ENCODE data around the gene TREH. TPM values are rescaled to one million over a fixed set of nuclear protein-coding genes. Genes with fewer than 3 reads are reported as not detected.

Gene TREH
- polyA plus RNA-seq, 1 donor from 2014 or later, result 0.12 TPM

GRCh38 chr11:118656563-118657165 is 22.8 kb downstream of the TREH start:
- Histone ChIP-seq H3K9me3 (ENCODE audit: low read length) (no peaks in the 10 kb centered on the region), H4K20me1 (ENCODE audit: insufficient read depth) (no peaks in the 10 kb centered on the region), H3K4me2 (ENCODE audit: low read length) (peak overlapping the region; percentile 56), H3K4me3 (ENCODE audit: low read length) (peak overlapping the region; percentile 55), H3K36me3 (ENCODE audit: insufficient read depth, low read length) (peaks cover 10% of the 10 kb centered on the region), H3K9ac (ENCODE audit: low read length) (peak overlapping the region; percentile 65), H3K27me3 (ENCODE audit: insufficient read depth, low read depth, low read length) (no peaks in the 10 kb centered on the region), H3K9me2 (ENCODE audit: insufficient read depth, low read length) (no peaks in the 10 kb centered on the region), H3K27ac (ENCODE audit: low read length) (peak overlapping the region; percentile 94), H3K79me2 (replicated peaks; ENCODE audit: insufficient read depth, low read length) (no peaks in the 10 kb centered on the region), H2AFZ (ENCODE audit: low read depth, low read length) (no peak overlapping the region), H3F3A (ENCODE audit: insufficient read depth, low read length, poor library complexity, severe bottlenecking) (no peaks in the 10 kb centered on the region)
- TF ChIP-seq POLR2AphosphoS5 (IDR thresholded peaks at IDR 0.05), result no peak
- no peak for TF ChIP-seq TAF1 (IDR thresholded peaks at IDR 0.05; ENCODE audit: low read depth)
- no peak for TF ChIP-seq CTCF (IDR thresholded peaks at IDR 0.05; ENCODE audit: poor library complexity, severe bottlenecking)
- no peak for TF ChIP-seq RAD21 (conservative IDR thresholded peaks at IDR 0.05)
- TF ChIP-seq MXI1 (conservative IDR thresholded peaks at IDR 0.05; ENCODE audit: poor library complexity, severe bottlenecking), result no peak
- no peak for TF ChIP-seq SMC3 (conservative IDR thresholded peaks at IDR 0.05; ENCODE audit: poor library complexity)
- no peak for TF ChIP-seq REST (IDR thresholded peaks at IDR 0.05; ENCODE audit: borderline replicate concordance)
- no peak for TF ChIP-seq EP300 (conservative IDR thresholded peaks at IDR 0.05; ENCODE audit: poor library complexity, severe bottlenecking)
- TF ChIP-seq EZH2 (IDR thresholded peaks at IDR 0.05; ENCODE audit: borderline replicate concordance, insufficient read depth, low read length, poor library complexity, severe bottlenecking), result no peak

- Histone ChIP-seq H3K79me2 (replicated peaks; ENCODE audit: insufficient read depth, low read length) (no peaks in the 10 kb centered on the region), H3K27me3 (ENCODE audit: insufficient read depth, low read depth, low read length) (no peaks in the 10 kb centered on the region), H2AFZ (ENCODE audit: low read depth, low read length) (no peak overlapping the region), H3K9me3 (ENCODE audit: low read length) (no peaks in the 10 kb centered on the region), H3K4me3 (ENCODE audit: low read length) (no peak overlapping the region), H3K4me2 (ENCODE audit: low read length) (no peak overlapping the region), H3K27ac (ENCODE audit: low read length) (peak overlapping the region; percentile 94), H3K9ac (ENCODE audit: low read length) (peak overlapping the region; percentile 65), H3F3A (ENCODE audit: insufficient read depth, low read length, poor library complexity, severe bottlenecking) (no peaks in the 10 kb centered on the region), H3K9me2 (ENCODE audit: insufficient read depth, low read length) (no peaks in the 10 kb centered on the region), H4K20me1 (ENCODE audit: insufficient read depth) (no peaks in the 10 kb centered on the region), H3K36me3 (ENCODE audit: insufficient read depth, low read length) (peaks cover 10% of the 10 kb centered on the region)
- TF ChIP-seq EP300 (conservative IDR thresholded peaks at IDR 0.05; ENCODE audit: poor library complexity, severe bottlenecking) (no peak), MXI1 (conservative IDR thresholded peaks at IDR 0.05; ENCODE audit: poor library complexity, severe bottlenecking) (no peak), TAF1 (IDR thresholded peaks at IDR 0.05; ENCODE audit: low read depth) (no peak), RAD21 (conservative IDR thresholded peaks at IDR 0.05) (no peak), SMC3 (conservative IDR thresholded peaks at IDR 0.05; ENCODE audit: poor library complexity) (no peak), EZH2 (IDR thresholded peaks at IDR 0.05; ENCODE audit: borderline replicate concordance, insufficient read depth, low read length, poor library complexity, severe bottlenecking) (no peak), POLR2AphosphoS5 (IDR thresholded peaks at IDR 0.05) (no peak), REST (IDR thresholded peaks at IDR 0.05; ENCODE audit: borderline replicate concordance) (no peak)
Measured at GRCh38 chr11:118655486-118656190, 23.8 kb downstream of the TREH start.
